Adrenal gland (tissue), 5 donors: Measurements from ENCODE around the gene MPL.

ENCODE experiments used
- CTCF ChIP-seq, 6 experiments: fragments of 450-650 bp in 4 of 6; fragments of 200-600 bp in 2 of 6; sonication (generic) in 1 of 6; IDR thresholded peaks; 1 replicate in 5 of 6; 2 replicates in 1 of 6; pipeline versions ENCODE4 v1.5.1 to v1.8.0; 2016 to 2021; ENCODE audit warnings: antibody characterized with exemption in 6 of 6, mild to moderate bottlenecking in 2 of 6, moderate library complexity in 1 of 6
- POLR2A ChIP-seq, 2 donors: fragments of 450-650 bp; IDR thresholded peaks; one replicate each; pipeline ENCODE4 v1.6.1; 2017; ENCODE audit warnings: antibody characterized with exemption in 2 of 2, mild to moderate bottlenecking in 2 of 2, moderate library complexity in 1 of 2
- donor health status: DM: no; HTN: no; CAD: no.

- TF ChIP-seq CTCF (IDR thresholded peaks at IDR 0.05) (no peak), POLR2A (IDR thresholded peaks at IDR 0.05) (no peak)
Measured at GRCh38 chr1:43304771-43305300, 32.8 kb upstream of the MPL start.
